Fibroblast of villous mesenchyme (primary cell): Measurements from ENCODE around the gene ERGIC2. TPM values are rescaled to one million over a fixed set of nuclear protein-coding genes. Genes with fewer than 3 reads are reported as not detected.
"Not testable (repeated sequence)": the region's sequence is repeated elsewhere in the genome, so short reads cannot be mapped to it uniquely, and the experiment has no call there.

Experiments used
- DNase-seq: peaks from one replicate; pipeline ENCODE4 v3.0.0-alpha.2; 2010; ENCODE audit warnings: low read depth
- H3K4me3 ChIP-seq: 2 replicates; pipeline ENCODE4 v1.5.1; 2011; ENCODE audit warnings: low read depth, mild to moderate bottlenecking, low read length
- total RNA-seq: library from RNA; depleted of rRNA; stranded (reverse); fragments of >200 nt; gene quantifications from 2 replicates; pipeline ENCODE4 v1.2.3, GENCODE V29; 2012
- TF ChIP-seq, protein P1 (sequence below): IDR thresholded peaks from 2 replicates; pipeline ENCODE4 v1.5.1; 2012; ENCODE audit warnings: low read depth, mild to moderate bottlenecking, low read length; ENCODE audit not compliant: insufficient read depth

The ERGIC2 gene
- total RNA-seq, 1 donor = 90.7 TPM

DNA sequence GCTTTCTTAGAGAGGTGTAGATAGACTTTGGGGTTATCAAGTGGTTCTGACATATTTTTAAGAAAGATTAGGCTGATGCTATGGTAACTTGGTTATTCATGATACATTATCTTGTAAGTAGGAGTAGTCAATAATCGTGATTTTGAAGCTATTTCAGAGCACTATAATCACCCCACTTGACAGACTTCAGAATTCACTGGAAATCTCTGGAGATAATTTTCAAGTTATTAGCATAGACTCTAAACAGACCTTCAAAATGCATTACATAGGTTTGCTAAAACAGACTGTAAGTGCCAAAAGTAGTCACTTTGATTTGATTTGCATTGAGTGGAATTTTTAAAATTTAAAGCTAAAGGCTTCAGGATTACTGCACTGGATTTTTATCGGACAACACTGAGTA, 74.3 kb downstream of the ERGIC2 start:
- no peak for DNase-seq
- TF ChIP-seq, protein P1, sequence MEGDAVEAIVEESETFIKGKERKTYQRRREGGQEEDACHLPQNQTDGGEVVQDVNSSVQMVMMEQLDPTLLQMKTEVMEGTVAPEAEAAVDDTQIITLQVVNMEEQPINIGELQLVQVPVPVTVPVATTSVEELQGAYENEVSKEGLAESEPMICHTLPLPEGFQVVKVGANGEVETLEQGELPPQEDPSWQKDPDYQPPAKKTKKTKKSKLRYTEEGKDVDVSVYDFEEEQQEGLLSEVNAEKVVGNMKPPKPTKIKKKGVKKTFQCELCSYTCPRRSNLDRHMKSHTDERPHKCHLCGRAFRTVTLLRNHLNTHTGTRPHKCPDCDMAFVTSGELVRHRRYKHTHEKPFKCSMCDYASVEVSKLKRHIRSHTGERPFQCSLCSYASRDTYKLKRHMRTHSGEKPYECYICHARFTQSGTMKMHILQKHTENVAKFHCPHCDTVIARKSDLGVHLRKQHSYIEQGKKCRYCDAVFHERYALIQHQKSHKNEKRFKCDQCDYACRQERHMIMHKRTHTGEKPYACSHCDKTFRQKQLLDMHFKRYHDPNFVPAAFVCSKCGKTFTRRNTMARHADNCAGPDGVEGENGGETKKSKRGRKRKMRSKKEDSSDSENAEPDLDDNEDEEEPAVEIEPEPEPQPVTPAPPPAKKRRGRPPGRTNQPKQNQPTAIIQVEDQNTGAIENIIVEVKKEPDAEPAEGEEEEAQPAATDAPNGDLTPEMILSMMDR = no peak
- no peak overlapping the region for H3K4me3 ChIP-seq

GRCh38 chr12:29306266-29306665, 74.7 kb downstream of the ERGIC2 start:
- no peak overlapping the region for H3K4me3 ChIP-seq
- DNase-seq = no peak
- TF ChIP-seq, protein P1 = no peak

- TF ChIP-seq, protein P1 = no peak
- DNase-seq = no peak
- H3K4me3 ChIP-seq = no peak overlapping the region
These were observed 76.6 kb downstream of the ERGIC2 start for GRCh38 chr12:29304388-29304787.

GRCh38 chr12:29301114-29301513, 79.9 kb downstream of the ERGIC2 start:
- TF ChIP-seq, protein P1 = no peak

GRCh38 chr12:29299633-29300032, 81.3 kb downstream of the ERGIC2 start:
- DNase-seq = no peak
- TF ChIP-seq, protein P1 = no peak
- H3K4me3 ChIP-seq = no peak overlapping the region

More at GRCh38 chr12:29301114-29301513, 79.9 kb downstream of the ERGIC2 start:
- no peak overlapping the region for H3K4me3 ChIP-seq
- no peak for DNase-seq

GRCh38 chr12:29291226-29291625, 89.7 kb downstream of the ERGIC2 start:
- DNase-seq = no peak
- TF ChIP-seq, protein P1 = no peak
- H3K4me3 ChIP-seq = no peak overlapping the region

DNA sequence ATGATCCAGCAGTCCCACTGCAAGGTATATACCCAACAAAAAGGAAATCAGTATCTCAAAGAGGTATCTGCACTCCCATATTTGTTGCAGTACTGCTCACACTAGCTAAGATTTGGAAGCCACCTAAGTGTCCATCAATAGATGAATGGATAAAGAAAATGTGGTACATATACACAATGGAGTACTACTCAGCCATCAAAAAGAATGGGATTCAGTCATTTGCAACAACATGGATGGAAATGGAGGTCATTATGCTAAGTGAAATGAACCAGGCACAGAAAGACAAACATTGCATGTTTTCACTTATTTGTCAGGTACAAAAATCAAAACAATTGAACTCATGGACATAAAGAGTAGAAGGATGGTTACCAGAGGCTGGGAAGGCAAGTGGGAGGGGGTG, 90.5 kb downstream of the ERGIC2 start:
- not testable (repeated sequence) for DNase-seq

More for the DNA sequence above, 90.5 kb downstream of the ERGIC2 start:
- not testable (repeated sequence) for H3K4me3 ChIP-seq
